Activated CD8-positive, alpha-beta memory T cell treated with anti-CD3 and anti-CD28 coated beads for 48 hours (primary cell): ENCODE measurements around the gene P2RY13.

ENCODE experiments used
- DNase-seq, 3 experiments: peaks; one replicate each; pipeline ENCODE4 v3.0.0-alpha.2; 2020; ENCODE audit warnings: low read depth in 2 of 3, low spot score in 2 of 3

P2RY13 gene

GRCh38 chr3:151297429-151297828, 31.9 kb downstream of the P2RY13 start:
- DNase-seq, result no peak

GRCh38 chr3:151296226-151296625, 33.1 kb downstream of the P2RY13 start:
- no peak for DNase-seq

GRCh38 chr3:151293127-151293526, 36.2 kb downstream of the P2RY13 start:
- DNase-seq, result no peak

- DNase-seq, result no peak
These were observed 38.7 kb downstream of the P2RY13 start for GRCh38 chr3:151290673-151291072.

GRCh38 chr3:151289445-151289844, 39.9 kb downstream of the P2RY13 start:
- DNase-seq, result no peak

GRCh38 chr3:151285940-151286339, 43.4 kb downstream of the P2RY13 start:
- no peak for DNase-seq

GRCh38 chr3:151283907-151284461, 45.4 kb downstream of the P2RY13 start:
- no peak for DNase-seq

- DNase-seq, result no peak
These were observed 46.0 kb downstream of the P2RY13 start for GRCh38 chr3:151283387-151283786.

- DNase-seq, result no peak
These were observed 46.4 kb downstream of the P2RY13 start for GRCh38 chr3:151282921-151283320.

GRCh38 chr3:151281671-151282324, 47.6 kb downstream of the P2RY13 start:
- no peak for DNase-seq

GRCh38 chr3:151278230-151278629, 51.1 kb downstream of the P2RY13 start, which contains the start of gene P2RY14:
Gene P2RY14, minus strand, starts transcription at chr3:151278542. Its CDS starts 64,226 bp downstream, at chr3:151214316.
- DNase-seq, result no peak

- DNase-seq, result no peak
These were observed 52.7 kb downstream of the P2RY13 start for GRCh38 chr3:151276687-151277042.
